ENCODE results near the gene COL2A1.

The COL2A1 gene

DNA sequence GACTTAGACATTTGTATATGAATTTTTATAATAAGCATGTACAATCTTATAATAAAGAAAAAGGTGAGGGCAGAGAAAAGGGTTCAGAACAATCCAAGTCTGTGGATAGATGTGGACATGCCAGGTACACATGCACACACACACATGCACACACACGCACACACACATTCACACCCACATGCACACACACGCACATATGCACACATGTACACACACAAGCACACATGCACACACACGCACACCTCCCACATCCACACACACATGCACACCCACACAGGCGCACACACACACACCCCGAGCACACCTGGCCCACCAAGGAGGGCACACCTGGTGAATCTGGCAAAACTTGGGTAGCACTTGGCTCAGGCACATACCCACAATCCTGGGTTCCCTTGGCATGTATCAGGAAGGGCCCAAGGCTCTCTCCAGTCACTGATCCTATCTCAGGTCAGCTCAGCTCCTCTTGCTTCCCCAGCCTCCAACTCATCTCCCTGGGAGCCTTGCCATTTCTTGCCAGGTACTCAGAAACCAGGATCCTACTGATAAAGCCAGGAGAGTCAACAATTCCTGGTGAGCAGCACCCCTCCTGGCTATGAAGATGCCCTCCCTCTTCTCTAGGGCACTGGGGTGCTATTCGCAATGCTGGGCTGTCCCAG, 59.5 kb downstream of the COL2A1 start:
- no peak for DNase-seq (ENCODE audit: low read depth in 2 of 2)

GRCh38 chr12:47943623-47944340, 60.5 kb downstream of the COL2A1 start:
- no peak for DNase-seq (ENCODE audit: low read depth in 2 of 2)

GRCh38 chr12:47942614-47943225, 61.6 kb downstream of the COL2A1 start:
- DNase-seq (ENCODE audit: low read depth in 2 of 2): no peak

DNA sequence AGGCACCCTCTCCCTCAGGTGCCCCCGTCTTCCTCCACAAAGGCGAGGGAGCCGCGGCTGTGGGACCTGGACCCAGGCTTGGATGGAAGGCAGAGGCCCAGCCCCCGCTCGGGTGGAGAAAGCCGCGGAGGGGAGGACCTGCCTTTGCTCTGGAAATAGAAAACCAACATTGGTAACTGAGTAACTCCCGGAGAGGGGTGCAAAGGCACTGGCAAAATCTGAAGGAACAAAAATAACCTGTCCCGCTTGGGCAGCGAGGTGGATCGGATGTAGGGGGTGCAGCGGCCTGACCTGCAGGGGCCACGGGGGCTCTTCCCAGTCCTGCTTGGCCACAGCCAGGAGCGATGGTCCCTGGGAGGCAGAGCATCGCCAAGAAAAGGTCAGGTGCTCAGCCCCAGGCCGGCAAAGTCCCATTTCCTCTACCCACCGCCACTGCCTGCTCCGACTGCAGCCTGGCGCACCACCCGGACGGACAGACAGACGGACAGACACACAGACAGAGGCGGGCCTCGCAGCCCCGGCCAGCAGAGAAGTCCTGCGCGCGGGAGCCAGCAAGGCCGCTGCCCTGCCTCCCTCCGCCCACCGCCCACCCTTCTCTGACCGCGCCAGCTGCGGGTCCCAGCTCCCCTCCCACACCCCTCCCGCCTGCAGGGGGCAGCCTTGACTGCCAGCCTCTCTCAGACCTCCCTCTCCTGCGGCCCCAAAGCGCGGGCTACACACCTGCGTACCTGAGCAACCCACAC, 62.2 kb downstream of the COL2A1 start:
- DNase-seq (ENCODE audit: low read depth in 2 of 2): peak; percentile 18 to 39

DNA sequence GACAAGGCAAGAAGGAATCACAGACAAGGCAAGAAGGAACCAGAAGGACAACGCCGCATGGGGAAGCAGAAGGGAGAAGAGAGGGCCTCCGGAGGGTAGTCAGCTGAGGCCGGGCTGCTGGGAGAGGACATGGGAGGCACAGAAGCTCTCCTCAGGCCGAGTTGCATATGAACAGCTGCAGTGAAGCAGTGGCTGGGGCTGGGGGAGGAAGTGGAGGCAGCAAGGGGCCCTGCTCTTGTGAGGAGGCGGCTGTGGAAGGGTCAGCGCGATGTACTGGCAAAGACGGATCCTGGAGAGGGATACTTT, 62.8 kb downstream of the COL2A1 start:
- no peak for DNase-seq (ENCODE audit: low read depth in 2 of 2)

- DNase-seq (ENCODE audit: low read depth in 2 of 2): no peak
Measured at GRCh38 chr12:47940773-47941474, 63.4 kb downstream of the COL2A1 start.

- no peak for DNase-seq (ENCODE audit: low read depth in 2 of 2)
Measured at GRCh38 chr12:47939009-47939601, 65.2 kb downstream of the COL2A1 start.

GRCh38 chr12:47938594-47938993, 65.7 kb downstream of the COL2A1 start:
- DNase-seq (ENCODE audit: low read depth in 2 of 2): no peak

DNA sequence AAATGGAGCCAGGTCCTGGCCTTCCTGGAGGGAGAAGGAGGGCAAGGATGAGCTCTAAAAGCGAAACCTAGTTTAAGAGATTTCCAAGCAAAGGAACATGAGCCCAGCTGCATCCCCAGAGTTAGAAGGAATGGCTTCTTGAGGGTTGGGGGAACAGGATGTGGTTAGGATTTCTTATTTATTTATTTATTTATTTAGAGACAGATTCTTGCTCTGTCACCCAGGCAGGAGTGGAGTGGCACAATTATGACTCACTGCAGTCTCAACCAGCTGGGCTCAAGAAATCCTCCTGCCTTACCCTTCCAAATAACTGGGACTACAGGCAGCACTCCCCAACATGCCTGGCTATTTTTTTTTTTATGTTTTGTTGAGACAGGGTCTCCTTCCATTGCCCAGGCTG, 66.2 kb downstream of the COL2A1 start:
- no peak for DNase-seq (ENCODE audit: low read depth in 2 of 2)

DNA sequence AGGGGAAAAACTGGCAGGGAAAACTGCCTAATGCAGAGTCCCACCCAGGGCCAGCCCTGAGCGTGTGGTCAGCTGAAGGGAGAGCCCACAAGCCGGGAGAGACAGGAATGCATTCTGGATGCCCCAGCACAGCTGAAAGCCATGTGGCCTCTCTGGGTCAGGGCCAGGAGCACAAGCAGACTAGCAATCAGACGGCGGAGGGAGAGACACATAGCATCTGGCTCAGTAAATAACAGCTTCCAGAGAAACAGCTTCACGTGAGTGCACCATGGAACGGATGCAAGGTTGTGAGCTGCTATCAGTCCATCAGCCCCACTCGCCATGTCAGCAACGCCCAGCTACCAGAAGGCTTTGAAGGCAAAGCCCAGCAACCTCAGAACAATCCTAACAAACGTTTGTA, 69.1 kb downstream of the COL2A1 start:
- no peak for DNase-seq (ENCODE audit: low read depth in 2 of 2)

DNA sequence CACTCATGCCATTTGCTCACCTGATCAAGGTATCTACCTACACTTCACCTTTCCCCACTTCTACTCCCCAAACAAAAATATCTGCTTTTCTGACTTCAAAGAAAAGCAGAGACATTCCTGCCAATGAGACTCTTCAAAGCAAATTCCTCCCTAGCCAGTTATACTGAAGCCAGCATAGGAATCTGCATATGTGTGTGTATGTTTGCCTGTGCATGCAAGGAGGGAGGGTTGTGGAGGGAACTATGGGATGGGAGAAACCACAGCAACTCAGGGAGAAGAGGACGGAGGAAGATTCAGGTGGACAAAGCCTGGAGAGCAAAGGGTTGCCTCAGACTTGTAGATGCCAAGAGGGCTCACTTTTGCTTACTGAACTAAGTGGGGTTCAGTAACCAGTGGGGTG, 73.1 kb downstream of the COL2A1 start:
- no peak for DNase-seq (ENCODE audit: low read depth in 2 of 2)

- no peak for DNase-seq (ENCODE audit: low read depth in 2 of 2)
Measured at GRCh38 chr12:47930634-47931033, 73.6 kb downstream of the COL2A1 start.

- DNase-seq (ENCODE audit: low read depth in 2 of 2): no peak
Measured at GRCh38 chr12:47927346-47927745, 76.9 kb downstream of the COL2A1 start.

All from stimulated activated CD4-positive, alpha-beta T cell treated with anti-CD3 and anti-CD28 coated beads, Interleukin-1b, Interleukin-23, amount 100 ng/mL, for 4 hours (primary cell).